LNCaP clone FGC (cell line): ENCODE measurements around the gene SLC27A4.
A peak's percentile ranks its signal among the peaks of the same experiment; 100 is the strongest.

Source experiments
- DNase-seq: peaks from one replicate; pipeline ENCODE4 v3.0.0-alpha.2; 2011; ENCODE audit warnings: low read depth
- H3K4me3 ChIP-seq: 2 replicates; pipeline ENCODE4 v1.5.1; 2011; ENCODE audit warnings: mild to moderate bottlenecking, low read depth, low read length, control low read depth
- CTCF ChIP-seq: IDR thresholded peaks from 2 replicates; pipeline ENCODE4 v1.5.1; 2012; ENCODE audit warnings: mild to moderate bottlenecking; ENCODE audit not compliant: control insufficient read depth, insufficient read depth; ENCODE audit errors: extremely low read depth

SLC27A4 gene

GRCh38 chr9:128316421-128316820 lies 23.9 kb upstream of the SLC27A4 start:
- no peak overlapping the region for H3K4me3 ChIP-seq
- TF ChIP-seq CTCF, result no peak
- no peak for DNase-seq

DNA sequence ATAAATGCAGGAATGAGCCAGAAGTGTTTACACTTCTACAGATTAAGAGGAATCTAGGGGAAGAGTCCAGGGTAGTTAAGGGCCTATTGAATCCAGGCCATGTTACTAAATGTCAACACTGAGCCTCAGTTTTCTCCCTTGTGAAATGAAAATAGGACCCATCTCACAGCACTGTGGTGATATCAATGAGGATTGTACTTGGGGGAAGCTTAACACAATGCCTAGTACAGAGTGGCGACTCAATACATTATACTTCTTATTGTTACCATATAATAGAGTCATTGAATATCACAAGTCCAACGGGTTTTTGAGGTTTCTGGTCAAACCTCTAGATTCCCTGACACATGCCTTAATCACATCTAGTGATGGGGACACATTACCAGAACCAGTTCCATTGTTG lies 22.7 kb upstream of the SLC27A4 start:
- no peak for TF ChIP-seq CTCF
- no peak for DNase-seq

GRCh38 chr9:128321343-128321742 lies 19.0 kb upstream of the SLC27A4 start:
- no peak for DNase-seq
- H3K4me3 ChIP-seq, result peak overlapping the region; percentile 95
- TF ChIP-seq CTCF, result no peak

More for the DNA sequence above, 22.7 kb upstream of the SLC27A4 start:
- no peak overlapping the region for H3K4me3 ChIP-seq

- TF ChIP-seq CTCF, result no peak
- DNase-seq, result peak; percentile 34
Observed at GRCh38 chr9:128321879-128322403, 18.4 kb upstream of the SLC27A4 start.

GRCh38 chr9:128322404-128323211 lies 17.7 kb upstream of the SLC27A4 start, which contains the start of the genes COQ4 and TRUB2:
Gene COQ4 (plus strand): TSS chr9:128322839. CDS start chr9:128322859, 20 bp downstream.
Gene TRUB2 (minus strand): TSS chr9:128322447. CDS start chr9:128322408, 39 bp downstream.
- DNase-seq, result peak; percentile 85
- H3K4me3 ChIP-seq, result peak within 1 kb of the TSS; percentile 95
- TF ChIP-seq CTCF, result no peak

More at GRCh38 chr9:128321879-128322403, 18.4 kb upstream of the SLC27A4 start:
- H3K4me3 ChIP-seq, result peak overlapping the region; percentile 95

DNA sequence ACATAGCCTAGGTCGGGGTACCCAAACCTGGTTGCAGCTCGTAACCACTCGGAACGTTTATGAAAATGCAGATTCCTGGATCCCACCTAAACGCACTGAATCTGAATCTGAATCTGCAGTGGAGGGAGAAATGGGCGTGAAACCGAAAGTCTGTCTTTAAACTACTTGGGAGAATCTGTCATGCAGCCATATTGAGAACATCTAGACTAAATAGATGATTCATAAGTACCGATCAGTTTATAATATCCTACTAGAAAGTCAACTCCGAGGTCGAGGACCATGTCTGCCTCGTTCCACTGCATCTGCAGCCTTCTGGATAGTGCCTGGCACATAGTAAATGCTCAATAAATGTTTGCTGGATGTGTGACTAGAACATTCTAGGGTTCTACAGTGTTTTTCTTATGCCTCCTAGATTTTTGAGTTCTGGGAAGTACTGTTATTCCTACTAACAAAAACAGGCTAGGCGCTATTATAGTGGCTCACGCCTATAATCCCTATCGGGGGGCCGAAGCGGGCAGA lies 17.1 kb upstream of the SLC27A4 start:
- no peak for DNase-seq
- no peak for TF ChIP-seq CTCF
- H3K4me3 ChIP-seq, result peak overlapping the region; percentile 95
